A549 treated with DMSO at 1 μM for 4 hours (cell line): Measurements from ENCODE around the gene MPPED1. TPM values are rescaled to one million over a fixed set of nuclear protein-coding genes. Genes with fewer than 3 reads are reported as not detected.

Experiments used
- total RNA-seq: library from RNA; stranded (reverse); fragments of 200-300 nt; extraction: Qiagen RNA extraction; gene quantifications from 5 replicates; pipeline ENCODE4 v1.2.3, GENCODE V29; 2022; ENCODE audit warnings: low read depth

Gene MPPED1
- total RNA-seq = not detected in 5 replicates

GRCh38 chr22:43411869-43412807, at the start of gene MPPED1:
Gene MPPED1, plus strand, starts transcription at chr22:43412014. Its CDS starts 12,972 bp downstream, at chr22:43424986.

Other genes with a start within 250 kb of the MPPED1 start
- gene TTLL12, start 224.9 kb upstream of the MPPED1 start, total RNA-seq = 17.8 to 24.4 TPM (median 21.2 TPM) in 5 replicates
- gene SCUBE1, start 68.6 kb upstream of the MPPED1 start, total RNA-seq = 0.09 to 0.20 TPM (median 0.15 TPM) in 5 replicates